DMS114 treated with DMSO at 0.1 percent for 48 hours (cell line): ENCODE data around the gene THOC3.
"Not testable (repeated sequence)": the region's sequence is repeated elsewhere in the genome, so short reads cannot be mapped to it uniquely, and the experiment has no call there.

Source experiments
- DNase-seq: peaks from one replicate; lab custom pipeline; 2025; ENCODE audit not compliant: unreplicated experiment; lab: John Stamatoyannopoulos, UW

Gene THOC3

DNA sequence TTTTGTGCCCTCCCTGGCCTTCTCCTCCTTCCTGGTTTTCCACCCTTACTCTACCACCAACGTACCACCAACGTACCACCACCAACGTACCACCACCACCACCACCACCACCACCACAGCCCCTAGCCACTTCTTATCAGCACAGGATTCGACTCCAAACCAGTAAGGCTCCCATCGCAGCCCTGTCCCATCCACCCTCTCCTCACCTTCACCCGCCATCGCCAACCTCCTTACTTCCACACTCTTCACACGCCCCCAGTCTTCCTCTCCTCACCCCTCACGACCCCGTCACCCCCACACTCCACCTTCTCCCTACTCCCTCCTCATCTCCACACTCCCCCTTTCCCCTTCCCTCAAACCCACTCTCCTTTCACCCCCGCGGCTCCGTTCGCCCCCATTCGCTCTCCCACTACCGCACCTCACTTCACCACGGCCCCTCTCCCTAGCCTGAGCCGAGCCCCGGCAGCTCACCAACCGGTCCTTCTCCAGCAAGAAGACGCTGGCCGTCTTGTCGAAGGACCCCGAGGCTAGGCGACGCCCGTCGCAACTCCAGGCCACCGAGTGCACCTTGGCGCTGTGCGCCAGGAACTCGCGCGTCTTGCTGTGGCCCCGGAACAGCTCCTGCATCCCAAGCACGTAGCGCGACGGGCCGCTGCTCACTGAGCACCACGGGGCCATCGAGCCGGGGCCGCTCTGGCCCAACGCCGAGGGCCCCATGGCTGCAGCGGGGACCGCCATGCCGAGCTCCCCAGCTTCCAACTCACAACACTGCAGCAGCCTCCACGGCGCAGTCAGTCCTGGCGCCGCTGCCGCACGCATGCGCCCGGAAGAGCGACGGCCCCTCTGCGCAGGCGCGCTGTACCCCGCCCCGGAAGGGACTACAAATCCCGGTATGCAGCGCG lies at the start of gene THOC3:
Gene THOC3, minus strand, starts transcription at position 845 of the 902 bp plus-strand sequence. Its CDS starts 107 bp downstream, at position 738.
- not testable (repeated sequence) for DNase-seq

GRCh38 chr5:176017324-176017723 lies 49.2 kb upstream of the THOC3 start:
- DNase-seq: not testable (repeated sequence)

- DNase-seq: not testable (repeated sequence)
Measured at GRCh38 chr5:176014360-176014759, 46.2 kb upstream of the THOC3 start.

DNA sequence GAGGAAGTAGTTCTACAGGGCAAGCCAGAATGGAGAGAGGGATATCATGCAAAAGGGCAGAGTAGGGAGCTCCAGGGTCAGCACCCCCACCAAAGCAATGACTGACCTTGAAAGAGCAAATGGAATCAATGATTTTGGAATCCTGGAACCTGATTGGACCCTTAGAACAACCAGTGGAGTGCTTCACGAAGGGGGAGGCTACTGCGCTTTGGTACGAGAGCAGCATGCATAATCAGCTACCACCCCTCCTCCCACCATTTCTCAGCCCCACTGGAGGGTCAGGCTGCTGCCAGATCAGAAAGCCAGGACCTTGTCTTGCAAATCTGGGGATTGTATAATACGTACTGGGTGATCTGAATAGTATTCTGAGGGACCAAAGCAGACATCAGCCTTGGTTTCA lies 43.0 kb upstream of the THOC3 start:
- not testable (repeated sequence) for DNase-seq

DNA sequence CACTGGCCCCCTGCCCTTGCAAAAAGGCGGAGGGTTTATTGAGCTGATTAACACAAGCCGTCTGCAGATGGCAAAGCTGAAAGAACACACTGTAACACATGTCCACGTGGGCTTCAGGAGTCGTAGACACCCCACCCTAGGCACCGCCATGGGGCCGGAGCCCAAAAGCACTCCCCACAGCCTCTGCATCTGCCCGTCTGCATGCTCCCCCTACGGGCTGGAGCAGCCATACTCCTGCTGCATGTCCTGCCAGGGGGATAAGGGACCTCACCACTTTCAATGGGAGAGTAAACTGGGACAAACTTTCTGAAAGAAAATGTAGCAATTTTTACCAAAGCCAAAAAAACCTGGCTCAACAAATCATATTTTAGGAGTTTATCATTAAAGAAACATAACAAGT lies 42.1 kb upstream of the THOC3 start:
- not testable (repeated sequence) for DNase-seq

DNA sequence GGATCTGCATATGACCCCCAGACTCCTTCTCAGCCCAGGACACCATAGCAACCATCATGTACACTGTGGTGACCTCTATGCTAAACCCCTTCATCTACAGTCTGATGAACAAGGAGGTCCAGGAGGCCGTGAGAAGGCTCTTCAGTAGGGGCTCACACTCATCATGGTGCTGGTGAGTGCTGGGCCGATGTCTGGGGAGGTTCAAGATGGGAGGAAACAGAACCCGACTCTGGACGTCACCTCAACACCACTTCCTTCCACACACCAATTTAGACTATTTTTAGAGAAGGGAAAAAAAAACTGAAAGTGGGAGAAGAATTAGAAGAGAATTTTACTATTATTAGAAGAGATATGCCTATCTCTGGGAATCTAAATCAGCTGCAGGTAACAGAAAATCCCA lies 39.1 kb upstream of the THOC3 start:
- not testable (repeated sequence) for DNase-seq

- DNase-seq: not testable (repeated sequence)
Measured at GRCh38 chr5:176006819-176007218, 38.7 kb upstream of the THOC3 start.

DNA sequence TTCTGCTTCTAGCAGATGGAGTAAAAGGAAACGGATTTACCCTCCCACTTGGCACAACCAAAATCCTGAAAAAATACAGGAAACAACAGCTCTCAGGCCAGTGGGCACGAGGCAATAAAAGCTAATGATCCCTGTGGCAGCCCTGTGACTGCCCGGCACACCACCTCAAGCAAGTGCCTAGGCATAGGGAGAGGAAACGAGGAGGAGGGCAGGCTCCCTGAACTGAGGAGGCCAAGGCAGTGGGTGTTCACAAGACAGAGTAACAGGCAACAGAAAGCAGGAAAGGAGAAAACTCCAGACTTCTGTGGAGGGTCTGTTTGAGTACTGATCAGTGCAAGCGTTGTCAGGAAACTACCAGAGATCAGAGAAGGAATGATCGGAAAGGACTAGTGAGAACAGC lies 29.9 kb upstream of the THOC3 start:
- not testable (repeated sequence) for DNase-seq

DNA sequence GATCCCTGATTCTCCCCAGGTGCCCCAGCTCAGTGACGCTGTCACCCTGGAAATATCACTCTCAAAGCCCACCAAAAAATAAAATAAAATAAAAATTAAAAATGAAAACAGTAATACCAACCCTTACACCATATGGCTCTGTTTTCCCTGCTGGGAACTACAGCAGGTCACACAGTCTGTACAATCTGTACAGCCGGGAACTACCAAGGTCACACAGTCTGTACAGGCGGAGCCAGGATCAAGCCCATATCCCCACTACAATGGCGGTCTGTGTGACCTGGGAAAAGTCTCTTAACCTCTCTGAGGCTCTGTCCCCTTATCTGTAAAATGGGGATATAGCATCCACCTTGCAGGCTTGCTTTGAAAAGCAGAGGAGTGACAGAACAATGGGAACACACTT lies 29.4 kb upstream of the THOC3 start:
- not testable (repeated sequence) for DNase-seq

- not testable (repeated sequence) for DNase-seq
Measured at GRCh38 chr5:175996791-175997190, 28.7 kb upstream of the THOC3 start.

- DNase-seq: not testable (repeated sequence)
Measured at GRCh38 chr5:175995506-175995905, 27.4 kb upstream of the THOC3 start.

GRCh38 chr5:175979371-175979995 lies 11.4 kb upstream of the THOC3 start:
- DNase-seq: not testable (repeated sequence)

GRCh38 chr5:175968381-175968780 lies 266 bp upstream of the THOC3 start:
- DNase-seq: not testable (repeated sequence)

DNA sequence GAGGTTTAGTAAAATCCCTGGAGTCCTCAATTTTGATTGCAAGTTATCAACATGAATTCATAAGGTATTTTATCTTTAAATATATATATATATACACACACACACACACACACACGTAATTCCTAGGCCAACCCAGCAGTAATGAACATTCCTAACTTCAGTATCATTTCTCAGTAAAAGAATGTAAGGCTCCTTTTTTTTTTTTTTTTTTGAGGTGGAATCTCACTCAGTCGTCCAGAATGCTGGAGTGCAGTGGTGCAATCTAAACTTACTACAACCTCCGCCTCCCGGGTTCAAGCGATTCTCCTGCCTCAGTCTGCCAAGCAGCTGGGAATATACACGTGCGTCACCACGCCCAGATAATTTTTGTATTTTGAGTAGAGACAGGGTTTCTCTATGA lies 5.8 kb downstream of the THOC3 start:
- DNase-seq: not testable (repeated sequence)

GRCh38 chr5:175960228-175960627 lies 7.9 kb downstream of the THOC3 start:
- not testable (repeated sequence) for DNase-seq

GRCh38 chr5:175958515-175958914 lies 9.6 kb downstream of the THOC3 start:
- not testable (repeated sequence) for DNase-seq

- DNase-seq: not testable (repeated sequence)
Measured at GRCh38 chr5:175954107-175954506, 14.0 kb downstream of the THOC3 start.

DNA sequence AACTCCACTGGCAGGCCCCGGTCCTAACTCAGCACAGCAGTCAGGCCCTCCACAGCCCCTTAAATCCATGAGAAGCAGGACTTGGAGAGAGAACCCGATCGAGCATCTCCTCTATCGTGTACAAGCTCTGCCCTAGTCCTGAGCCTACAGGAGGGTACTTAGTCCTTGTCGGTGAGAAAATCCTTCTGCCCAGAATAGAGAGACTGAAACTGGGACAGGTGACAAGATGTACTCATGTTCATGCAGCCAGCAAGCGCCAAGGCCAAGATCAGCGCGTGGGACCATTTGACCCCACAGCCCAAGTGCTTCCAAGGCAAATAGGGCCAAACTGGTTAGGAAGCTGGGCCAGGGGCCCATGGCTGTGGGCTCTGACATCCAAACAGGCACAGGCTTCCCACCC lies 15.3 kb downstream of the THOC3 start:
- not testable (repeated sequence) for DNase-seq

DNA sequence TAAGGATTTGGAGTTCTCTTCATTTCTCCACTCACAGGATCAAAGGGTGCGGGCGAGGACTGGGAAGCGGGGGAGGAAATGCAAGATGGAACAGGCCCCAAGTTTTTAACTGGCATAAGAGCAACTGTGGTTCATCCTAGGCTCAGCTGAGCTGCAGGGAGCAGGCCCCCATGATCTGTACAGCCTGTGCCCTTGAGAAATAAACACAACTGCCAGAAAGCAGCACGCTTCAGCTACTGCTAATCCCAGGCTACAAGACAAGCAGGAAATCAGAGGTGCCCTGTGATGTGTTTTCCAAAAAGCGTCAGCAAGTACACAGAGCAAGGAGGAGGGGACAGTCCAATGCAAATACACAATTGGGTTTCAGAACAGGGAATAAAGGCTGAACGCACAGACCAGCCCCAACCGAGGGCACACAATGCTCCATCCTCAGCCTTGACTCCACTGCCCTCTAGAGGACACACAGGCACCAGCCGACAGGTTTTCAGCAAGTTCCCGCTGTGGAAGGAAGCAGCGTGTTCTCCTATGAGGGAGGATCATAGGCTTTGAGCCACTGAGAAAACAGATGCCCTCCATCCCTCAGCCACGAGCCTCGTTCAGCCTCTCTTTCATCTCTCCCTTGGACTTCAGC lies 16.7 kb downstream of the THOC3 start:
- not testable (repeated sequence) for DNase-seq

- not testable (repeated sequence) for DNase-seq
Measured at GRCh38 chr5:175948329-175949108, 19.6 kb downstream of the THOC3 start.

GRCh38 chr5:175943253-175943652 lies 24.9 kb downstream of the THOC3 start:
- DNase-seq: not testable (repeated sequence)
